HG03565 (cell line): ENCODE results near the gene LURAP1L.

Experiments
- ATAC-seq: cut with Tn5 transposase; IDR thresholded peaks from one replicate; pipeline ENCODE4 v1.9.1; 2021; ENCODE audit warnings: mild to moderate bottlenecking, moderate library complexity; ENCODE audit not compliant: unreplicated experiment

LURAP1L gene

GRCh38 chr9:12776513-12777055 lies 1.8 kb downstream of the LURAP1L start:
- no peak for ATAC-seq

- ATAC-seq: no peak
Measured at GRCh38 chr9:12777121-12778022, 2.6 kb downstream of the LURAP1L start.

- no peak for ATAC-seq
Measured at GRCh38 chr9:12778389-12778788, 3.6 kb downstream of the LURAP1L start.

- ATAC-seq: no peak
Measured at GRCh38 chr9:12781226-12781733, 6.5 kb downstream of the LURAP1L start.

- ATAC-seq: no peak
Measured at GRCh38 chr9:12783767-12784460, 9.1 kb downstream of the LURAP1L start.

GRCh38 chr9:12784461-12785259 lies 9.8 kb downstream of the LURAP1L start:
- ATAC-seq: peak; percentile 95

- no peak for ATAC-seq
Measured at GRCh38 chr9:12785260-12785770, 10.5 kb downstream of the LURAP1L start.

GRCh38 chr9:12785941-12786340 lies 11.1 kb downstream of the LURAP1L start:
- ATAC-seq: no peak

GRCh38 chr9:12790001-12790400 lies 15.2 kb downstream of the LURAP1L start:
- ATAC-seq: no peak

- ATAC-seq: no peak
Measured at GRCh38 chr9:12790883-12791282, 16.1 kb downstream of the LURAP1L start.

- no peak for ATAC-seq
Measured at GRCh38 chr9:12794101-12794799, 19.4 kb downstream of the LURAP1L start.

- no peak for ATAC-seq
Measured at GRCh38 chr9:12796601-12797000, 21.8 kb downstream of the LURAP1L start.

GRCh38 chr9:12797037-12797436 lies 22.2 kb downstream of the LURAP1L start:
- ATAC-seq: no peak

GRCh38 chr9:12798066-12798770 lies 23.4 kb downstream of the LURAP1L start:
- no peak for ATAC-seq

GRCh38 chr9:12801187-12801586 lies 26.4 kb downstream of the LURAP1L start:
- no peak for ATAC-seq

GRCh38 chr9:12801663-12802062 lies 26.8 kb downstream of the LURAP1L start:
- no peak for ATAC-seq

GRCh38 chr9:12802093-12802492 lies 27.3 kb downstream of the LURAP1L start:
- ATAC-seq: no peak

GRCh38 chr9:12808569-12808968 lies 33.7 kb downstream of the LURAP1L start:
- ATAC-seq: no peak

- ATAC-seq: no peak
Measured at GRCh38 chr9:12809720-12810119, 34.9 kb downstream of the LURAP1L start.
